HCT116 (cell line): ENCODE measurements around the gene C12orf54. TPM values are rescaled to one million over a fixed set of nuclear protein-coding genes. Genes with fewer than 3 reads are reported as not detected.

Source experiments
- ATAC-seq: fragments of 200-7000 bp; cut with Tn5 transposase; 2 replicates; pipeline ENCODE4 v1.9.1; 2020; ENCODE audit warnings: mild to moderate bottlenecking, moderate library complexity
- BruUV-seq: library from RNA; stranded (reverse); fragments of 400-500 nt; replicated peaks from 2 replicates; lab custom pipeline; 2021; lab: Mats Ljungman, UMichigan
- CTCF ChIA-PET: fragments of 300-600 bp; sonication (Branson Sonifier 250); formaldehyde crosslinking; loops from one replicate; lab custom pipeline; 2021; ENCODE audit warnings: antibody characterized with exemption; lab: Charles Lee
- POLR2A ChIA-PET: fragments of 300-600, 350-600 bp; sonication (Branson Sonifier 250); formaldehyde crosslinking; loops from one replicate; lab custom pipeline; 2021; ENCODE audit warnings: antibody characterized with exemption; lab: Charles Lee
- RAD21 ChIA-PET, 2 experiments: fragments of 300-600 bp; sonication (Branson Sonifier 250); formaldehyde crosslinking; loops; one replicate each; lab custom pipeline; 2023; ENCODE audit warnings: low total read pairs in 2 of 2; ENCODE audit not compliant: uncharacterized antibody in 2 of 2, unreplicated experiment in 2 of 2, low non-redundant PET in 1 of 2; lab: Charles Lee
- DNase-seq: peaks from one replicate; pipeline ENCODE4 v3.0.0-alpha.2; 2010; ENCODE audit warnings: low read depth, low spot score
- H2AFZ ChIP-seq: fragments of 200-600 bp; shearing (Covaris generic), sonication (generic); 2 replicates; pipeline ENCODE4 v1.6.1; 2017; ENCODE audit warnings: low read depth, mixed run types, mixed read lengths, antibody characterized with exemption, low read length; ENCODE audit not compliant: poor library complexity, severe bottlenecking
- H3K27ac ChIP-seq: 2 replicates; pipeline ENCODE4 v1.5.1; 2012; ENCODE audit warnings: low read depth, low read length
- H3K27me3 ChIP-seq: fragments of 200-600 bp; sonication (generic); 2 replicates; pipeline ENCODE4 v1.6.1; 2016; ENCODE audit warnings: mixed run types, low read length, mixed read lengths; ENCODE audit not compliant: insufficient read depth
- H3K36me3 ChIP-seq, 2 experiments: fragments of 200-500 bp in 1 of 2; fragments of 200-600 bp in 1 of 2; sonication (Bioruptor generic) in 1 of 2; sonication (generic) in 1 of 2; 2 replicates each; pipeline versions ENCODE4 v1.5.1 to v1.6.1; 2014 to 2016; ENCODE audit warnings: low read length in 2 of 2, inconsistent platforms in 1 of 2, mixed read lengths in 1 of 2, mixed run types in 1 of 2; ENCODE audit not compliant: insufficient read depth in 2 of 2, control insufficient read depth in 1 of 2
- H3K4me1 ChIP-seq, 2 experiments: fragments of 200-600 bp in 1 of 2; sonication (generic) in 1 of 2; 2 replicates each; pipeline versions ENCODE4 v1.5.1 to v1.6.1; 2012 to 2017; ENCODE audit warnings: low read length in 2 of 2, inconsistent platforms in 1 of 2, mild to moderate bottlenecking in 1 of 2, mixed read lengths in 1 of 2, mixed run types in 1 of 2, moderate library complexity in 1 of 2; ENCODE audit not compliant: insufficient read depth in 2 of 2, control insufficient read depth in 1 of 2
- H3K4me2 ChIP-seq: fragments of 200-600 bp; sonication (generic); 2 replicates; pipeline ENCODE4 v1.6.1; 2017; ENCODE audit warnings: mixed run types, low read length, mixed read lengths
- H3K4me3 ChIP-seq, 2 experiments: fragments of 200-600 bp in 1 of 2; sonication (generic) in 1 of 2; replicated peaks in 1 of 2; 2 replicates each; pipeline ENCODE4 v1.5.1; 2011 to 2016; ENCODE audit warnings: low read length in 2 of 2, control low read depth in 1 of 2, low read depth in 1 of 2, mild to moderate bottlenecking in 1 of 2, mixed read lengths in 1 of 2, mixed run types in 1 of 2
- H3K79me2 ChIP-seq: fragments of 200-600 bp; sonication (generic); 2 replicates; pipeline ENCODE4 v1.6.1; 2017; ENCODE audit warnings: mild to moderate bottlenecking, mixed run types, low read length, moderate library complexity, mixed read lengths; ENCODE audit not compliant: insufficient read depth
- H3K9ac ChIP-seq: fragments of 200-600 bp; sonication (generic); 2 replicates; pipeline ENCODE4 v1.6.1; 2016; ENCODE audit warnings: low read length, mixed read lengths
- H3K9me2 ChIP-seq: fragments of 200-600 bp; sonication (generic), shearing (Covaris generic); 2 replicates; pipeline ENCODE4 v1.6.1; 2017; ENCODE audit warnings: mixed run types, mild to moderate bottlenecking, moderate library complexity; ENCODE audit not compliant: insufficient read depth
- H3K9me3 ChIP-seq, 2 experiments: fragments of 200-500 bp in 1 of 2; fragments of 200-600 bp in 1 of 2; sonication (Bioruptor generic) in 1 of 2; sonication (generic) in 1 of 2; 2 replicates each; pipeline ENCODE4 v1.6.1; 2014 to 2017; ENCODE audit warnings: low read length in 2 of 2, mixed read lengths in 2 of 2, inconsistent platforms in 1 of 2, low read depth in 1 of 2, mild to moderate bottlenecking in 1 of 2, mixed run types in 1 of 2, moderate library complexity in 1 of 2; ENCODE audit not compliant: control insufficient read depth in 1 of 2, insufficient read depth in 1 of 2
- H4K20me1 ChIP-seq: fragments of 200-600 bp; sonication (generic), shearing (Covaris generic); 2 replicates; pipeline ENCODE4 v1.6.1; 2017; ENCODE audit warnings: mixed run types, mild to moderate bottlenecking, moderate library complexity; ENCODE audit not compliant: insufficient read depth
- CBX3 ChIP-seq: IDR thresholded peaks from 2 replicates; pipeline ENCODE4 v1.6.1; 2012; ENCODE audit warnings: low read depth
- CEBPB ChIP-seq: IDR thresholded peaks from 2 replicates; pipeline ENCODE4 v1.6.1; 2012; ENCODE audit warnings: low read depth
- ELF1 ChIP-seq: IDR thresholded peaks from 2 replicates; pipeline ENCODE4 v1.6.1; 2012; ENCODE audit warnings: low read depth, borderline replicate concordance
- FOSL1 ChIP-seq: IDR thresholded peaks from 2 replicates; pipeline ENCODE4 v1.6.1; 2012; ENCODE audit warnings: low read depth
- POLR2A ChIP-seq: IDR thresholded peaks from 2 replicates; pipeline ENCODE4 v1.7.0; 2011; ENCODE audit warnings: borderline replicate concordance; ENCODE audit not compliant: insufficient read depth, insufficient read length; ENCODE audit errors: extremely low read depth
- RAD21 ChIP-seq: IDR thresholded peaks from 2 replicates; pipeline ENCODE4 v1.6.1; 2012; ENCODE audit warnings: low read depth, mild to moderate bottlenecking
- SIN3A ChIP-seq: IDR thresholded peaks from 2 replicates; pipeline ENCODE4 v1.6.1; 2012; ENCODE audit warnings: low read depth
- SP1 ChIP-seq: IDR thresholded peaks from 2 replicates; pipeline ENCODE4 v1.6.1; 2012; ENCODE audit warnings: low read depth
- TCF7L2 ChIP-seq: IDR thresholded peaks from 2 replicates; pipeline ENCODE4 v1.7.0; 2011; ENCODE audit warnings: borderline replicate concordance, inconsistent platforms; ENCODE audit not compliant: insufficient read depth, insufficient read length; ENCODE audit errors: extremely low read depth
- ZFX ChIP-seq: fragments of 450-650 bp; IDR thresholded peaks from 2 replicates; pipeline ENCODE4 v1.6.1; 2017
- intact Hi-C: fragments of 100-400 bp; cut with micrococcal nuclease; formaldehyde crosslinking; loops from 2 replicates; pipeline ENCODE4 v1.10.0; 2022
- total RNA-seq: library from RNA; stranded (reverse); gene quantifications from one replicate; pipeline ENCODE4 v1.2.1, GENCODE V29; 2021; ENCODE audit not compliant: unreplicated experiment
- TF ChIP-seq, protein P1 (sequence below): IDR thresholded peaks from 2 replicates; pipeline ENCODE4 v1.6.1; 2012
- TF ChIP-seq, protein P2 (sequence below): IDR thresholded peaks from 2 replicates; pipeline ENCODE4 v1.6.1; 2012
- TF ChIP-seq, protein P3 (sequence below), 3 experiments: fragments of 200-600 bp in 1 of 3; sonication (generic) in 1 of 3; IDR thresholded peaks in 2 of 3; conservative IDR thresholded peaks in 1 of 3; 2 replicates each; pipeline ENCODE4 v1.5.1; 2012 to 2017; ENCODE audit warnings: low read depth in 2 of 3, low read length in 2 of 3, antibody characterized with exemption in 1 of 3, borderline replicate concordance in 1 of 3, control low read depth in 1 of 3, mild to moderate bottlenecking in 1 of 3, mixed read lengths in 1 of 3, mixed run types in 1 of 3, moderate library complexity in 1 of 3; ENCODE audit not compliant: insufficient read depth in 1 of 3

Gene C12orf54
- total RNA-seq, 1 experiment from 2014 or later: not detected

DNA sequence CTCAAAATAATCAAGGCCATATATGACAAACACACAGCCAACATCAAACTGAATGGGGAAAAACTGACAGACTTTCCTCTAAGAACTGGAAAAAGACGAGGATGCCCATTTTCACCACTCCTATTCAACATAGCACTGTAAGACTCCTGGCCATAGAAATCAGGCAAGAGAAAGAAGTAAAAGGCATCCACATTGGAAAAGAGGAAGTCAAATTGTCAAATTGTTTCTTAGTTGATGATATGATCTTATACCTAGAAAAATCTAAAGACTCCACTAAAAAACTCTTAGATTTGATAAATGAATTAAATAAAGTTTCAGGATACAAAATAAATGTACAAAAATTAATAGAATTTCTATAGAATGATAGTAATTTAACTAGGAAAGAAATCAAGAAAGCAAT is 54.3 kb downstream of the C12orf54 start:
- ChIA-PET RAD21 (no interaction called here), POLR2A (no interaction called here), CTCF (no interaction called here)
- Histone ChIP-seq H3K4me1 (peaks cover 4 to 10% of the 10 kb centered on the region in 2 experiments; a peak in 3 of 4 replicates), H3K27ac (no peak overlapping the region), H3K4me3 (no peak overlapping the region), H3K79me2 (no peaks in the 10 kb centered on the region), H3K9me2 (no peaks in the 10 kb centered on the region), H3K9ac (no peak overlapping the region), H2AFZ (no peak overlapping the region), H3K9me3 (no peaks in the 10 kb centered on the region), H3K36me3 (no peaks in the 10 kb centered on the region), H3K4me2 (no peak overlapping the region), H4K20me1 (no peaks in the 10 kb centered on the region; the same call in 1 of the 2 replicates), H3K27me3 (no peaks in the 10 kb centered on the region)
- TF ChIP-seq, protein P1, sequence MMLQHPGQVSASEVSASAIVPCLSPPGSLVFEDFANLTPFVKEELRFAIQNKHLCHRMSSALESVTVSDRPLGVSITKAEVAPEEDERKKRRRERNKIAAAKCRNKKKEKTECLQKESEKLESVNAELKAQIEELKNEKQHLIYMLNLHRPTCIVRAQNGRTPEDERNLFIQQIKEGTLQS: no peak
- TF ChIP-seq, protein P2, sequence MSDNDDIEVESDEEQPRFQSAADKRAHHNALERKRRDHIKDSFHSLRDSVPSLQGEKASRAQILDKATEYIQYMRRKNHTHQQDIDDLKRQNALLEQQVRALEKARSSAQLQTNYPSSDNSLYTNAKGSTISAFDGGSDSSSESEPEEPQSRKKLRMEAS: no peak
- TF ChIP-seq CEBPB: no peak
- no peak for TF ChIP-seq SIN3A
- no peak for TF ChIP-seq CBX3
- TF ChIP-seq SP1: no peak
- TF ChIP-seq ELF1: no peak
- TF ChIP-seq ZFX: no peak
- no peak for TF ChIP-seq FOSL1
- no peak for TF ChIP-seq POLR2A
- intact Hi-C loops: no loop called here
- BruUV-seq: no TSS peak
- DNase-seq (no peak), ATAC-seq (no peak)

DNA sequence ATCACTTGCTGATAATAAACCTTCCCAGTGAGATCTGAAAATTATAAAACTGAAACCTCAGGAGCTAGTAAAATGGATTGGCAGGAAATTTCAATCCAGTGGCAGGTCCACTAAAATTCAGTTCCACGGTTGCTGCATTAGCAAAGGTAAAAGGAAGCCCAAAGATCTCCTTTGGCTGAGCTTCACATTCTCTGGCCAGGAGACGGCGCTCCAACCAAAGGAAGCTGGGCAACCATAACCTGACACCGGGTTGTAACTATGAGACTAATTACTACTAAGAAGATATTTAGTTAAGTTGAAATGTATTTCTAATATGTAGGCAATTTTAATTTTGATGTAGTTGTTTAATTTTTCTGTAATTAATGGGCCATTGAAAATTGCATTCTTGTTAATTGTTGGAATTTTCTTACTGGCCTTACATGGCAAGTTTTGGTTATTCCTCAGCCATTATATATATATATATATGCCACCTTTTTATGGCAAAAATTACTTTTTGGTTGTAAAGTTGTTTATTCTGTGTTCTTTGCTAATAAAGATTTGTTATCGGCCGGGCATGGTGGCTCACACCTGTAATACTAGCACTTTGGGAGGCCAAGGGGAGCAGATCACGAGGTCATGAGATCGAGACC is 60.1 kb downstream of the C12orf54 start:
- Histone ChIP-seq H3K79me2 (no peaks in the 10 kb centered on the region), H3K4me1 (peaks cover 4 to 10% of the 10 kb centered on the region in 2 experiments; a peak in 3 of 4 replicates), H3K9me3 (no peaks in the 10 kb centered on the region), H3K4me3 (no peak overlapping the region), H4K20me1 (no peaks in the 10 kb centered on the region), H3K9ac (no peak overlapping the region), H3K36me3 (no peaks in the 10 kb centered on the region), H2AFZ (no peak overlapping the region), H3K27me3 (no peaks in the 10 kb centered on the region), H3K4me2 (no peak overlapping the region), H3K27ac (no peak overlapping the region), H3K9me2 (no peaks in the 10 kb centered on the region)
- RAD21 ChIA-PET: interaction anchor here (1.0 to 1.6 kb wide), 3 partner anchors 72 to 76 kb away, joined by 3 to 4 read pairs (median 3); no protein-coding TSS in a partner anchor
- peak; percentile 23 for DNase-seq
- peak; percentile 79 for ATAC-seq
- no TSS peak for BruUV-seq
- CTCF ChIA-PET: interaction anchor here (0.6 to 7.1 kb wide), 8 partner anchors 10 to 273 kb away, joined by 3 to 135 read pairs (median 3); partner anchors contain the start of gene LALBA
- TF ChIP-seq TCF7L2 (no peak), SP1 (no peak), RAD21 (peak; percentile 87), FOSL1 (no peak), ELF1 (no peak)
- TF ChIP-seq, protein P2: no peak
- TF ChIP-seq, protein P3, sequence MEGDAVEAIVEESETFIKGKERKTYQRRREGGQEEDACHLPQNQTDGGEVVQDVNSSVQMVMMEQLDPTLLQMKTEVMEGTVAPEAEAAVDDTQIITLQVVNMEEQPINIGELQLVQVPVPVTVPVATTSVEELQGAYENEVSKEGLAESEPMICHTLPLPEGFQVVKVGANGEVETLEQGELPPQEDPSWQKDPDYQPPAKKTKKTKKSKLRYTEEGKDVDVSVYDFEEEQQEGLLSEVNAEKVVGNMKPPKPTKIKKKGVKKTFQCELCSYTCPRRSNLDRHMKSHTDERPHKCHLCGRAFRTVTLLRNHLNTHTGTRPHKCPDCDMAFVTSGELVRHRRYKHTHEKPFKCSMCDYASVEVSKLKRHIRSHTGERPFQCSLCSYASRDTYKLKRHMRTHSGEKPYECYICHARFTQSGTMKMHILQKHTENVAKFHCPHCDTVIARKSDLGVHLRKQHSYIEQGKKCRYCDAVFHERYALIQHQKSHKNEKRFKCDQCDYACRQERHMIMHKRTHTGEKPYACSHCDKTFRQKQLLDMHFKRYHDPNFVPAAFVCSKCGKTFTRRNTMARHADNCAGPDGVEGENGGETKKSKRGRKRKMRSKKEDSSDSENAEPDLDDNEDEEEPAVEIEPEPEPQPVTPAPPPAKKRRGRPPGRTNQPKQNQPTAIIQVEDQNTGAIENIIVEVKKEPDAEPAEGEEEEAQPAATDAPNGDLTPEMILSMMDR (IDR thresholded peaks at IDR 0.05 in 2 of 3, conservative IDR thresholded peaks at IDR 0.05 in 1 of 3; ENCODE audit: borderline replicate concordance in 1 of 3, insufficient read depth in 1 of 3, low read depth in 2 of 3, low read length in 2 of 3): peak; percentile 68 to 73 (median 69); a peak in 5 of 6 replicates
- POLR2A ChIA-PET: interaction anchor here (2.5 kb wide), 1 partner anchor 76 kb away, joined by 10 read pairs; no protein-coding TSS in a partner anchor
- intact Hi-C loops: loop anchor here (1.0 kb wide), 2 partner anchors 76 to 253 kb away; no protein-coding TSS in a partner anchor
